Stimulated activated naive CD8-positive, alpha-beta T cell treated with anti-CD3 and anti-CD28 coated beads, Interleukin-15, Interleukin-2, amounts not matched to agents 100 ng/mL and 50 ng/mL, for 24 hours (primary cell): ENCODE data around the gene DYRK2.

Source experiments
- H3K27ac Mint-ChIP-seq: one replicate; pipeline ENCODE4 v1.8.0; 2021; ENCODE audit warnings: mild to moderate bottlenecking, mixed read lengths
- H3K27me3 Mint-ChIP-seq: one replicate; pipeline ENCODE4 v1.8.0; 2021; ENCODE audit warnings: mixed read lengths
- H3K36me3 Mint-ChIP-seq: one replicate; pipeline ENCODE4 v1.8.0; 2021; ENCODE audit warnings: low read depth, mixed read lengths
- H3K4me1 Mint-ChIP-seq: one replicate; pipeline ENCODE4 v1.8.0; 2021; ENCODE audit warnings: low read depth, mixed read lengths
- H3K4me3 Mint-ChIP-seq: one replicate; pipeline ENCODE4 v1.8.0; 2021; ENCODE audit warnings: mild to moderate bottlenecking, mixed read lengths
- H3K9me3 Mint-ChIP-seq: one replicate; pipeline ENCODE4 v1.8.0; 2021; ENCODE audit warnings: mixed read lengths

Gene DYRK2

GRCh38 chr12:67633024-67633610 lies 15.4 kb upstream of the DYRK2 start:
- Mint-ChIP-seq H3K36me3 (peaks cover 10% of the 10 kb centered on the region), H3K4me1 (peaks cover 68% of the 10 kb centered on the region), H3K27me3 (no peaks in the 10 kb centered on the region), H3K9me3 (peaks cover 9% of the 10 kb centered on the region), H3K4me3 (no peak overlapping the region), H3K27ac (peak overlapping the region; percentile 64)

- H3K27me3 Mint-ChIP-seq: no peaks in the 10 kb centered on the region
- H3K36me3 Mint-ChIP-seq: peaks cover 10% of the 10 kb centered on the region
- peaks cover 62% of the 10 kb centered on the region for H3K4me1 Mint-ChIP-seq
- H3K27ac Mint-ChIP-seq: peak overlapping the region; percentile 64
- peaks cover 9% of the 10 kb centered on the region for H3K9me3 Mint-ChIP-seq
- no peak overlapping the region for H3K4me3 Mint-ChIP-seq
Measured at GRCh38 chr12:67633708-67634107, 14.8 kb upstream of the DYRK2 start.

- Mint-ChIP-seq H3K27me3 (no peaks in the 10 kb centered on the region), H3K9me3 (peaks cover 5% of the 10 kb centered on the region), H3K4me1 (peaks cover 56% of the 10 kb centered on the region), H3K27ac (peak overlapping the region; percentile 72), H3K36me3 (peaks cover 7% of the 10 kb centered on the region), H3K4me3 (no peak overlapping the region)
Measured at GRCh38 chr12:67634303-67634761, 14.2 kb upstream of the DYRK2 start.

GRCh38 chr12:67637718-67638117 lies 10.8 kb upstream of the DYRK2 start:
- Mint-ChIP-seq H3K4me1 (peaks cover 42% of the 10 kb centered on the region), H3K27ac (no peak overlapping the region), H3K9me3 (no peaks in the 10 kb centered on the region), H3K27me3 (no peaks in the 10 kb centered on the region), H3K4me3 (no peak overlapping the region), H3K36me3 (peaks cover 3% of the 10 kb centered on the region)

GRCh38 chr12:67638694-67639093 lies 9.9 kb upstream of the DYRK2 start:
- no peak overlapping the region for H3K4me3 Mint-ChIP-seq
- H3K36me3 Mint-ChIP-seq: peaks cover 3% of the 10 kb centered on the region
- H3K27ac Mint-ChIP-seq: no peak overlapping the region
- H3K9me3 Mint-ChIP-seq: no peaks in the 10 kb centered on the region
- no peaks in the 10 kb centered on the region for H3K27me3 Mint-ChIP-seq
- peaks cover 32% of the 10 kb centered on the region for H3K4me1 Mint-ChIP-seq

- Mint-ChIP-seq H3K9me3 (no peaks in the 10 kb centered on the region), H3K27me3 (no peaks in the 10 kb centered on the region), H3K4me1 (peaks cover 17% of the 10 kb centered on the region), H3K4me3 (no peak overlapping the region), H3K36me3 (no peaks in the 10 kb centered on the region), H3K27ac (peak overlapping the region; percentile 13)
Measured at GRCh38 chr12:67640863-67641262, 7.7 kb upstream of the DYRK2 start.

GRCh38 chr12:67645126-67645525 lies 3.4 kb upstream of the DYRK2 start:
- H3K4me3 Mint-ChIP-seq: no peak overlapping the region
- H3K9me3 Mint-ChIP-seq: no peaks in the 10 kb centered on the region
- peaks cover 30% of the 10 kb centered on the region for H3K4me1 Mint-ChIP-seq
- no peak overlapping the region for H3K27ac Mint-ChIP-seq
- H3K36me3 Mint-ChIP-seq: peaks cover 2% of the 10 kb centered on the region
- no peaks in the 10 kb centered on the region for H3K27me3 Mint-ChIP-seq

- H3K4me3 Mint-ChIP-seq: no peak overlapping the region
- peaks cover 29% of the 10 kb centered on the region for H3K4me1 Mint-ChIP-seq
- no peak overlapping the region for H3K27ac Mint-ChIP-seq
- no peaks in the 10 kb centered on the region for H3K27me3 Mint-ChIP-seq
- no peaks in the 10 kb centered on the region for H3K9me3 Mint-ChIP-seq
- peaks cover 4% of the 10 kb centered on the region for H3K36me3 Mint-ChIP-seq
Measured at GRCh38 chr12:67645601-67646000, 2.9 kb upstream of the DYRK2 start.

GRCh38 chr12:67646775-67647174 lies 1.8 kb upstream of the DYRK2 start:
- peaks cover 13% of the 10 kb centered on the region for H3K36me3 Mint-ChIP-seq
- no peak overlapping the region for H3K27ac Mint-ChIP-seq
- H3K9me3 Mint-ChIP-seq: no peaks in the 10 kb centered on the region
- H3K4me1 Mint-ChIP-seq: peaks cover 35% of the 10 kb centered on the region
- H3K27me3 Mint-ChIP-seq: no peaks in the 10 kb centered on the region
- peak overlapping the region; percentile 1 for H3K4me3 Mint-ChIP-seq

GRCh38 chr12:67647181-67647798 lies 1.3 kb upstream of the DYRK2 start:
- no peaks in the 10 kb centered on the region for H3K27me3 Mint-ChIP-seq
- H3K4me1 Mint-ChIP-seq: peaks cover 34% of the 10 kb centered on the region
- H3K27ac Mint-ChIP-seq: peak overlapping the region; percentile 89
- peak overlapping the region; percentile 79 for H3K4me3 Mint-ChIP-seq
- no peaks in the 10 kb centered on the region for H3K9me3 Mint-ChIP-seq
- peaks cover 13% of the 10 kb centered on the region for H3K36me3 Mint-ChIP-seq

- peak overlapping the region; percentile 89 for H3K27ac Mint-ChIP-seq
- H3K4me1 Mint-ChIP-seq: peaks cover 35% of the 10 kb centered on the region
- peaks cover 13% of the 10 kb centered on the region for H3K36me3 Mint-ChIP-seq
- H3K9me3 Mint-ChIP-seq: no peaks in the 10 kb centered on the region
- no peaks in the 10 kb centered on the region for H3K27me3 Mint-ChIP-seq
- H3K4me3 Mint-ChIP-seq: peak overlapping the region; percentile 79
Measured at GRCh38 chr12:67647799-67648520, 585 bp upstream of the DYRK2 start.

- no peaks in the 10 kb centered on the region for H3K9me3 Mint-ChIP-seq
- H3K4me1 Mint-ChIP-seq: peaks cover 47% of the 10 kb centered on the region
- peaks cover 25% of the 10 kb centered on the region for H3K36me3 Mint-ChIP-seq
- no peaks in the 10 kb centered on the region for H3K27me3 Mint-ChIP-seq
- no peak overlapping the region for H3K27ac Mint-ChIP-seq
- no peak overlapping the region for H3K4me3 Mint-ChIP-seq
Measured at GRCh38 chr12:67649261-67649569, 670 bp downstream of the DYRK2 start.

- Mint-ChIP-seq H3K27ac (peak overlapping the region; percentile 89), H3K36me3 (peaks cover 31% of the 10 kb centered on the region), H3K9me3 (no peaks in the 10 kb centered on the region), H3K27me3 (no peaks in the 10 kb centered on the region), H3K4me3 (peak overlapping the region; percentile 89), H3K4me1 (peaks cover 53% of the 10 kb centered on the region)
Measured at GRCh38 chr12:67649570-67650387, 1.2 kb downstream of the DYRK2 start.

- Mint-ChIP-seq H3K4me3 (peak overlapping the region; percentile 89), H3K4me1 (peaks cover 61% of the 10 kb centered on the region), H3K27me3 (no peaks in the 10 kb centered on the region), H3K36me3 (peaks cover 39% of the 10 kb centered on the region), H3K27ac (peak overlapping the region; percentile 89), H3K9me3 (no peaks in the 10 kb centered on the region)
Measured at GRCh38 chr12:67650388-67651131, 2.0 kb downstream of the DYRK2 start.
